ENCODE results near the gene ATF7IP.
"Not testable (repeated sequence)": the region's sequence is repeated elsewhere in the genome, so short reads cannot be mapped to it uniquely, and the experiment has no call there.

Gene ATF7IP

DNA sequence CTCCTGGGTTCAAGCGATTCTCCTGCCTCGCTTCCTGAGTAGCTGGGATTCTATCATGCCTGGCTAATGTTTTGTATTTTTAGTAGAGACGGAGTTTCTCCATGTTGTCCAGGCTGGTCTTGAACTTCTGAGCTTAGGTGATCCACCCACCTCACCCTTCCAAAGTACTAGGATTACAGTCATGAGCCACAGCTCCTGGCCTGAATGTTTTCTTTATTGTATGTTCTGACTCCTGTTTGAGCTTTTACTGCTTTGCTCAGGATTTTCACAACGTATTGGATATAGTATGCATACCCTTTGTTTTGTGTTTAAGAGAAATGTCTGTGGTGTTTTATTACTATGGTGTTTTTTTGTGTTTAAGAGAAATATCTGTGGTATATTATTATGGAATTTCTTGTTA is 37.2 kb downstream of the ATF7IP start:
- Histone ChIP-seq H3K4me1 (ENCODE audit: control insufficient read depth, insufficient read depth, low read length) (peaks cover 11% of the 10 kb centered on the region), H3K4me3 (ENCODE audit: low read depth, low read length) (no peak overlapping the region), H3K36me3 (ENCODE audit: control insufficient read depth, insufficient read depth, low read length) (no peaks in the 10 kb centered on the region), H3K9ac (ENCODE audit: low read depth, low read length) (no peak overlapping the region), H3K27me3 (ENCODE audit: control insufficient read depth, insufficient read depth, low read length) (no peaks in the 10 kb centered on the region), H3K9me3 (ENCODE audit: control insufficient read depth, insufficient read depth, low read length) (no peaks in the 10 kb centered on the region)

DNA sequence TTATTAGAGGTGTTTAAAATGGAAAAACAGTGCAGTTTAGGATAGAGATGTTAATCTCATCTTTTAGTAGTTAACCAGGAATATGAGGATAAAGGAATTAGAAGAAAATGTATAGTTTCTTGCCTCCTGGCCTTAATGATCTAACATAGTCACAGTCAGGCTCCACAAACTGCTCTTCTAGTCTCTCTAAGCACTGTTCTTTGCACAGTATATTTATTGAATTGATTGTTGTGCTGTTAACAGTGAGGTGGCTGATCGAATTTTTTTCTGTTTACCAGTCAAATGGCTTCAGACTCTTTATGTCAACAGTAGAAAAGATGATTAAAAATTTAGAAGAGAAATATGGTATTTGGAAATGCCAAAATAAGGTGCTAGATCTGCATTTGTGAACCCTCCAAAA is 37.8 kb downstream of the ATF7IP start:
- Histone ChIP-seq H3K4me1 (ENCODE audit: control insufficient read depth, insufficient read depth, low read length) (peaks cover 14% of the 10 kb centered on the region), H3K9ac (ENCODE audit: low read depth, low read length) (no peak overlapping the region), H3K36me3 (ENCODE audit: control insufficient read depth, insufficient read depth, low read length) (no peaks in the 10 kb centered on the region), H3K9me3 (ENCODE audit: control insufficient read depth, insufficient read depth, low read length) (no peaks in the 10 kb centered on the region), H3K4me3 (ENCODE audit: low read depth, low read length) (no peak overlapping the region), H3K27me3 (ENCODE audit: control insufficient read depth, insufficient read depth, low read length) (no peaks in the 10 kb centered on the region)

DNA sequence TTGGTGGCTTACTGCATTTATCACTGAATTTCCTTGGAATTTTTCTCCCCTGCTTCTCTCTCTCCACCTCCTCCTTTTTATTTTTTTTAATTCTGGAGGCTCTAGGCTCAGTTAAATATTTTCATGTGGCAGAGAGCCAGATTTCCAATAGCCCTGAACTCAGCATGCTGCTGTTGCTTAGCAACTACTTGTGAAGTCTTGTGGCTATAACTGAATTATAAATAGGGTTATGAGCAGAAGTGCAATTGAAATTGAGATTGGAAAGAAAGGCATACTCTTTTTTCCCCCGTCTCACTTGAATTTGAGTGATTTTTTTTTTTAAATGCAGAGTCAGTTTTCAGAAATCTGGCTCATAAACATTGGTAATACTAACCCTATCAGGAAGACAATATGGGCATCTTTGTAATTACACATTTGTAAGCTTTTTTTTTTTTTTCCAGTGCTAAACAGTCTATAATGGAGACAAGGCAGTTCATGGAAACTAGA is 38.3 kb downstream of the ATF7IP start:
- H3K27me3 ChIP-seq (ENCODE audit: control insufficient read depth, insufficient read depth, low read length): no peaks in the 10 kb centered on the region
- no peaks in the 10 kb centered on the region for H3K9me3 ChIP-seq (ENCODE audit: control insufficient read depth, insufficient read depth, low read length)
- no peaks in the 10 kb centered on the region for H3K36me3 ChIP-seq (ENCODE audit: control insufficient read depth, insufficient read depth, low read length)
- H3K4me3 ChIP-seq (ENCODE audit: low read depth, low read length): no peak overlapping the region
- peaks cover 14% of the 10 kb centered on the region for H3K4me1 ChIP-seq (ENCODE audit: control insufficient read depth, insufficient read depth, low read length)
- H3K9ac ChIP-seq (ENCODE audit: low read depth, low read length): no peak overlapping the region

DNA sequence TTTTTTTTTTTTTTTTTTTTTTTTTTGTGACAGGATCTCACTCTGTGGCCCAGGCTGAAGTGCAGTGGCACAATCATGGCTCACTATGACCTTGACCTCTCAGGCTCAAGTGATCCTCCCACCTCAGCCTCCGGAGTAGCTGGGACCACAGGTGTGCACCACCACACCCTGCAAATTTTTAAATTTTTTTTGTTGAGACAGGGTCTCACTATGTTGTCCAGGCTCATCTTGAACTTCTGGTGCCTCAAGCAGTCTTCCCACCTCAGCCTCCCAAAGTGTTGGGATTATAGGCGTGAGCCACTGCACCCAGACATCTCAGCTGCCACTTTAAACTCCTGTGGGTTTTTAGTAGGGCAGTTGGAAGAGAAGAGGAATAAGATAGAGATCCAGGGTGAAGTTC is 39.9 kb downstream of the ATF7IP start:
- peaks cover 14% of the 10 kb centered on the region for H3K4me1 ChIP-seq (ENCODE audit: control insufficient read depth, insufficient read depth, low read length)
- H3K36me3 ChIP-seq (ENCODE audit: control insufficient read depth, insufficient read depth, low read length); H3K4me3 ChIP-seq (ENCODE audit: low read depth, low read length); H3K9me3 ChIP-seq (ENCODE audit: control insufficient read depth, insufficient read depth, low read length); H3K9ac ChIP-seq (ENCODE audit: low read depth, low read length); H3K27me3 ChIP-seq (ENCODE audit: control insufficient read depth, insufficient read depth, low read length): not testable (repeated sequence)

DNA sequence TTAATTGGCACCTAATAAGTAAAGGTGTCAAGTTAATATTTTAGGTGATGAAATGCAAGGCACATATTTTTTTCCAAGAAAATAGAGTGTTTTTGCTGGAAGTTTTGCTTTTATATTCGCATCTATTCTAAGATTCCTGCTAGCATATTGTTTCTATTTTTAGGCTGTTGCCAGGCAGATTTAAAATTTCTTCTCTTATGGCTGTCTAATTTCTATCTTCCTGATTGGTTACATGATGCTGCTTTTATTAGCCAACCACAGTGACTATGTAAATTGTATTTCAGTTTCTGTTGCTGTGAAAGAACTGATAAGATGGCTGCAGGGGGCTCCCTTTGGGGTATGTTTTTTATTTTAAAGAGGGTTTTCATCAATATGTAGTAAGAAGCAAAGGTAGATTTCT is 42.7 kb downstream of the ATF7IP start:
- H3K4me1 ChIP-seq (ENCODE audit: control insufficient read depth, insufficient read depth, low read length): peaks cover 7% of the 10 kb centered on the region
- no peaks in the 10 kb centered on the region for H3K36me3 ChIP-seq (ENCODE audit: control insufficient read depth, insufficient read depth, low read length)
- H3K9me3 ChIP-seq (ENCODE audit: control insufficient read depth, insufficient read depth, low read length): no peaks in the 10 kb centered on the region

DNA sequence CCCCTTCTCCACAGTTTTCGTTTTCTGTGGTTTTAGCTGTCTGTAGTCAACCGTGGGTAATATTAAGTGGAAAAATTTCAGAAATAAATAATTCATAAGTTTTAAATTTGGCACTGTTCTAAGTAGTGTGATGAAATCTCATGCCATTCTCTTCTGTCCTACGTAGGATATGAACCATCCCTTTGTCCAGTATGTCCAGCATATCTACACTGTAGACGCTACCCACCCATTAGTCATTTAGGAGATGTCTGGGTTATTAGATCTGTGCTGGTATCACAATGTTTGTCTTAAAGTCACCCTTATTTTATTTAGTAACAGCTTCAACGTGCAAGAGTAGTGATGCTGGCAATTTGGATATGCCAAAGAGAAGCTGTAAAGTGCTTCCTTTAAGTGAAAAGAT is 44.7 kb downstream of the ATF7IP start:
- Histone ChIP-seq H3K9me3 (ENCODE audit: control insufficient read depth, insufficient read depth, low read length) (no peaks in the 10 kb centered on the region), H3K4me3 (ENCODE audit: low read depth, low read length) (no peak overlapping the region), H3K27me3 (ENCODE audit: control insufficient read depth, insufficient read depth, low read length) (no peaks in the 10 kb centered on the region), H3K36me3 (ENCODE audit: control insufficient read depth, insufficient read depth, low read length) (no peaks in the 10 kb centered on the region), H3K9ac (ENCODE audit: low read depth, low read length) (no peak overlapping the region), H3K4me1 (ENCODE audit: control insufficient read depth, insufficient read depth, low read length) (peaks cover 7% of the 10 kb centered on the region)

More for the DNA sequence above, 42.7 kb downstream of the ATF7IP start:
- Histone ChIP-seq H3K9ac (ENCODE audit: low read depth, low read length) (no peak overlapping the region), H3K27me3 (ENCODE audit: control insufficient read depth, insufficient read depth, low read length) (no peaks in the 10 kb centered on the region), H3K4me3 (ENCODE audit: low read depth, low read length) (no peak overlapping the region)

DNA sequence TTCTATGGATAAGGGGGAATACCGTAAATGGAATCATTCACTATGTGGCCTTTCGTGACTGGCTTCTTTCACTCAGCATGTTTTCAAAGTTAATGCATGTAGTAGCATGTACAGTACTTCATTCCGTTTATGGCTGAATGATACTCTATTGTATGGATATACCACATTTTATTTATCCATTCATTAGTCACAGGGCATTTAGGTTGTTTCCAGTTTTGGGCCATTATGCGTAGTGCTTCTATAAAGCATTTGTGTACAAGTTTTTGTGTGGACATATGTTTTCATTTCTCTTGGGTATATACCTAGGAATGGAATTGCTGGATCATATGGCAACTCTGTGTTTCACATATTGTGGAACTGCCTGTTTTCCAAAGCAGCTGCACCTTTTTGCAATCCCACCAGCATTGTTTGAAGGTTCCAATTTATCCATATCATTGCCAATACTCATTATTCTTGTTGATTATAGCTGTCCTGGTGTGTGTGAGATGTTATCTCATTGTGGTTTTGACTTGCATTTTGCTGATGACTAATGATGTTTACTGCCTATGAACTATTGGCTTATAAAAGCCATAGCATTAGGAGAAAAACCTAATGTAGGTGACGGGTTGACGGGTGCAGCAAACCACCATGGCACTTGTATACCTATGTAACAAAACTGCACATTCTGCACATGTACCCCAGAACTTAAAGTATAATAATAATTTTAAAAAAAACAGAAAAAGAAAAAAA is 45.5 kb downstream of the ATF7IP start:
- Histone ChIP-seq H3K27me3 (ENCODE audit: control insufficient read depth, insufficient read depth, low read length) (no peaks in the 10 kb centered on the region), H3K9ac (ENCODE audit: low read depth, low read length) (no peak overlapping the region), H3K9me3 (ENCODE audit: control insufficient read depth, insufficient read depth, low read length) (no peaks in the 10 kb centered on the region), H3K4me1 (ENCODE audit: control insufficient read depth, insufficient read depth, low read length) (peaks cover 13% of the 10 kb centered on the region), H3K4me3 (ENCODE audit: low read depth, low read length) (no peak overlapping the region), H3K36me3 (ENCODE audit: control insufficient read depth, insufficient read depth, low read length) (no peaks in the 10 kb centered on the region)

DNA sequence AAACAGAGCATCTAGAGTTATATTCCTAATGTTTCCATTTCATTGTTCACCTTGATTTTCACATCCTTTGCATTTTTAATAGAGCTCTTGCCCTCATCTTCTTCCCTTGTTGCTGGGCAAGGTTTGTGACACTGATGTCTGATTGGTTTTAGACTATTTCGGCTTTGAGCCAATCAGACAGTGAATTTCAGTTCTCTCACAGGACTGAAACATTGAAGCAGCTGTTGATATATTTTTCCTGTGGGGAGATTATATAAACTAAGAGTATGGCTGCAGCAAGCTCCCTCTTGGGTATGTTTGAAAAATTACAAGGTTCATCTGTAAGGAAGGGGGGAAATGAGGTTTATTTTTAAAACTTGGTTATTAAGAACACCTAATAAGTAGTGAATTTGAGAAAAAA is 51.2 kb downstream of the ATF7IP start:
- Histone ChIP-seq H3K27me3 (ENCODE audit: control insufficient read depth, insufficient read depth, low read length) (no peaks in the 10 kb centered on the region), H3K9ac (ENCODE audit: low read depth, low read length) (no peak overlapping the region), H3K4me1 (ENCODE audit: control insufficient read depth, insufficient read depth, low read length) (peaks cover 29% of the 10 kb centered on the region), H3K9me3 (ENCODE audit: control insufficient read depth, insufficient read depth, low read length) (no peaks in the 10 kb centered on the region), H3K36me3 (ENCODE audit: control insufficient read depth, insufficient read depth, low read length) (no peaks in the 10 kb centered on the region), H3K4me3 (ENCODE audit: low read depth, low read length) (no peak overlapping the region)

DNA sequence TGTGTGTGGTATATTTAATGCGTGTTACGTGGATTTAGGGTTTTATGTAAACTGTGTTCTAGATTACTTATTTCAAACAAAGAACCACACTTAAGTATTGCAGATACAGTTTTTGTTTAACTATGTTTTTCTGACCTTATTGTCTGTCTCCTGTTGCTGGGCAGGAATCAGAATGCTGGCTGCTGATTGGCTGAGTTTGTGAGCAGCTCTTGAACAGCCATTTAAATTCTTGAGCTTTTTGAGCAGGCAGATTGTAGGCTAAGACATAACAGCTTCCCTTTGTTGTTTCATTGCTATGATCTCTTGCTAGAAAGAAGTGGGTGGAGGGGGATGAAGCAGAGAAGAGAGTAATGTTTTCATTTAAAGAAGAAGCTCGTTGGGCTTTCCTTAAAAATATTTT is 52.2 kb downstream of the ATF7IP start:
- Histone ChIP-seq H3K9ac (ENCODE audit: low read depth, low read length) (no peak overlapping the region), H3K4me1 (ENCODE audit: control insufficient read depth, insufficient read depth, low read length) (peaks cover 29% of the 10 kb centered on the region), H3K27me3 (ENCODE audit: control insufficient read depth, insufficient read depth, low read length) (no peaks in the 10 kb centered on the region), H3K36me3 (ENCODE audit: control insufficient read depth, insufficient read depth, low read length) (no peaks in the 10 kb centered on the region), H3K4me3 (ENCODE audit: low read depth, low read length) (no peak overlapping the region), H3K9me3 (ENCODE audit: control insufficient read depth, insufficient read depth, low read length) (no peaks in the 10 kb centered on the region)

DNA sequence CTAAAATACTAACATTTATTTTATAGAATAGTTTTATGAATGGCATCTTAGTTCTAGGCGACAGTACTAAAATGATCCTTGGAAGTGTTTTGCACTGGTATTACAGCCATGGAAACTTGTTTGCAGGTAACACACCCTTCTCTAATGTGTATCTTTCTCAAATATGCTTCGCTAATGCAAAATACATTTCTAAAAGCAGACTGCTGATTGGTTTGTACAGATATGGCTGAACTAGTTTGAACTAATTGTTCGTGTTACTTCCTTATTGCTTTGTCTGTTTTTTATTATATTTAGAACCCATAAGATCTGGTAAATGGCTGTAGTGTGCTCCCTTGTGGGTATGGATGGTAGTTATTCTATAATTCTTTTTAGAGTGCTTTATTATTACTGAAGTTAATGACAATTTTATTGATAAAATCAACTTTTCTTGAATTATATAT is 53.0 kb downstream of the ATF7IP start:
- H3K36me3 ChIP-seq (ENCODE audit: control insufficient read depth, insufficient read depth, low read length): no peaks in the 10 kb centered on the region
- H3K4me3 ChIP-seq (ENCODE audit: low read depth, low read length): no peak overlapping the region
- no peak overlapping the region for H3K9ac ChIP-seq (ENCODE audit: low read depth, low read length)
- no peaks in the 10 kb centered on the region for H3K9me3 ChIP-seq (ENCODE audit: control insufficient read depth, insufficient read depth, low read length)
- no peaks in the 10 kb centered on the region for H3K27me3 ChIP-seq (ENCODE audit: control insufficient read depth, insufficient read depth, low read length)
- peaks cover 29% of the 10 kb centered on the region for H3K4me1 ChIP-seq (ENCODE audit: control insufficient read depth, insufficient read depth, low read length)

DNA sequence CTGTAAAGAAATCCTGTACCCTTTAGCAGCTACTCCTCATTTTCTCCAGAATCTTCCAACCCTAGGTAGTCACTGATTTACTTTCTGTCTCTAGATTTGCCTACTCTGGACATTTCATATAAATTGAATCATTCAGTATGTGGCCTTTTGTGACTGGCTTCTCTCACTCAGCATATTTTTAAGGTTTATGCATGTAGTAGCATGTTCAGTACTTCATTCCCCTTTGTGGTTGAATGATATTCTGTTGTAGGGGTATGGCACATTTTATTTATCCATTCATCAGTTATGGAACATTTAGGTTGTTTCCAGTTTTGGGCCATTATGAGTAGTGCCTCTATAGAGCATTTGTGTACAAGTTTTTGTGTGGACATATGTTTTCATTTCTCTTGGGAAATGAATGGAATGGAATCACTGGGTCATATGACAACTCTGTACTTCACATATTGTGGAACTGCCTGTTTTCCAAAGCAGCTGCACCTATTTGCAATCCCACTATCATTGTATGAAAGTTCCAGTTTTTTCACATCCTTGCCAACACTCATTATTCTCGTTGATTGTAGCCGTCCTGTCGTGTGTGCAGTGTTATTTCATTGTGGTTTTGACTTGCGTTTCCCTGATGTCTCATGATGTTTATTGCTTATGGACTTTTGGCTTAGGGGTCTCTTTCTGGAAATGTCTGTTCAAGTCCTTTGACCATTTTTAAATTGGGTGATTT is 57.2 kb downstream of the ATF7IP start:
- H3K4me3 ChIP-seq (ENCODE audit: low read depth, low read length): no peak overlapping the region
- H3K27me3 ChIP-seq (ENCODE audit: control insufficient read depth, insufficient read depth, low read length): no peaks in the 10 kb centered on the region
- H3K9me3 ChIP-seq (ENCODE audit: control insufficient read depth, insufficient read depth, low read length): no peaks in the 10 kb centered on the region
- H3K9ac ChIP-seq (ENCODE audit: low read depth, low read length): no peak overlapping the region
- peaks cover 5% of the 10 kb centered on the region for H3K36me3 ChIP-seq (ENCODE audit: control insufficient read depth, insufficient read depth, low read length)
- H3K4me1 ChIP-seq (ENCODE audit: control insufficient read depth, insufficient read depth, low read length): peaks cover 9% of the 10 kb centered on the region

DNA sequence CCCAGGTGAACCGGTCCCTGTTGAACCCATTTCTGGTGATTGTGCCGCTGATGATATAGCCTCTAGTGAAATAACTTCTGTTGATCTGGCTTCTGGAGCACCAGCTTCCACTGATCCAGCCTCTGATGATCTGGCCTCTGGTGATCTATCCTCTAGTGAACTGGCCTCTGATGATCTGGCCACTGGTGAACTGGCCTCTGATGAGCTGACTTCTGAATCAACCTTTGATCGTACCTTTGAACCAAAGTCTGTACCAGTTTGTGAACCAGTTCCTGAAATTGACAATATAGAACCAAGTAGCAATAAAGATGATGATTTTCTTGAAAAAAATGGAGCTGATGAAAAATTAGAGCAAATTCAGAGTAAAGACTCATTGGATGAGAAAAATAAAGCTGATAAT is 59.1 kb downstream of the ATF7IP start:
- Histone ChIP-seq H3K27me3 (ENCODE audit: control insufficient read depth, insufficient read depth, low read length) (no peaks in the 10 kb centered on the region), H3K4me3 (ENCODE audit: low read depth, low read length) (no peak overlapping the region), H3K36me3 (ENCODE audit: control insufficient read depth, insufficient read depth, low read length) (peaks cover 5% of the 10 kb centered on the region)

More for the DNA sequence above, 59.1 kb downstream of the ATF7IP start:
- H3K9me3 ChIP-seq (ENCODE audit: control insufficient read depth, insufficient read depth, low read length): no peaks in the 10 kb centered on the region
- peaks cover 3% of the 10 kb centered on the region for H3K4me1 ChIP-seq (ENCODE audit: control insufficient read depth, insufficient read depth, low read length)
- no peak overlapping the region for H3K9ac ChIP-seq (ENCODE audit: low read depth, low read length)

Data from iPS-15b (cell line).